IPS-15b (cell line): ENCODE data around the gene ANKS1A.

ENCODE experiments used
- H3K27me3 ChIP-seq: one replicate; pipeline ENCODE4 v1.6.1; 2013; ENCODE audit warnings: low read length; ENCODE audit not compliant: control insufficient read depth, insufficient read depth
- H3K36me3 ChIP-seq: one replicate; pipeline ENCODE4 v1.6.1; 2013; ENCODE audit warnings: low read length; ENCODE audit not compliant: control insufficient read depth, insufficient read depth
- H3K4me1 ChIP-seq: one replicate; pipeline ENCODE4 v1.6.1; 2013; ENCODE audit warnings: mild to moderate bottlenecking, low read length; ENCODE audit not compliant: control insufficient read depth, insufficient read depth
- H3K4me3 ChIP-seq: one replicate; pipeline ENCODE4 v1.5.1; 2013; ENCODE audit warnings: low read depth, low read length
- H3K9ac ChIP-seq: one replicate; pipeline ENCODE4 v1.6.1; 2013; ENCODE audit warnings: low read depth, mild to moderate bottlenecking, low read length
- H3K9me3 ChIP-seq: one replicate; pipeline ENCODE4 v1.6.1; 2013; ENCODE audit warnings: mild to moderate bottlenecking, low read length; ENCODE audit not compliant: control insufficient read depth, insufficient read depth

ANKS1A gene

GRCh38 chr6:34969662-34970265, 80.7 kb downstream of the ANKS1A start:
- Histone ChIP-seq H3K4me3 (no peak overlapping the region), H3K27me3 (no peaks in the 10 kb centered on the region), H3K36me3 (peaks cover 2% of the 10 kb centered on the region), H3K9ac (no peak overlapping the region), H3K4me1 (no peaks in the 10 kb centered on the region), H3K9me3 (no peaks in the 10 kb centered on the region)

GRCh38 chr6:34970488-34970887, 81.4 kb downstream of the ANKS1A start:
- no peaks in the 10 kb centered on the region for H3K9me3 ChIP-seq
- H3K4me1 ChIP-seq = no peaks in the 10 kb centered on the region
- no peak overlapping the region for H3K4me3 ChIP-seq
- no peak overlapping the region for H3K9ac ChIP-seq
- peaks cover 2% of the 10 kb centered on the region for H3K36me3 ChIP-seq
- H3K27me3 ChIP-seq = no peaks in the 10 kb centered on the region

GRCh38 chr6:34970957-34971356, 81.9 kb downstream of the ANKS1A start:
- no peaks in the 10 kb centered on the region for H3K4me1 ChIP-seq
- H3K4me3 ChIP-seq = no peak overlapping the region
- no peaks in the 10 kb centered on the region for H3K27me3 ChIP-seq
- H3K9ac ChIP-seq = no peak overlapping the region
- H3K36me3 ChIP-seq = peaks cover 2% of the 10 kb centered on the region
- H3K9me3 ChIP-seq = no peaks in the 10 kb centered on the region

GRCh38 chr6:34973547-34974248, 84.6 kb downstream of the ANKS1A start:
- no peak overlapping the region for H3K4me3 ChIP-seq
- no peaks in the 10 kb centered on the region for H3K4me1 ChIP-seq
- H3K36me3 ChIP-seq = peaks cover 2% of the 10 kb centered on the region
- no peaks in the 10 kb centered on the region for H3K9me3 ChIP-seq
- H3K27me3 ChIP-seq = no peaks in the 10 kb centered on the region
- no peak overlapping the region for H3K9ac ChIP-seq

GRCh38 chr6:34974249-34974642, 85.2 kb downstream of the ANKS1A start:
- Histone ChIP-seq H3K9me3 (no peaks in the 10 kb centered on the region), H3K4me3 (no peak overlapping the region), H3K9ac (no peak overlapping the region), H3K27me3 (no peaks in the 10 kb centered on the region), H3K4me1 (no peaks in the 10 kb centered on the region), H3K36me3 (peaks cover 2% of the 10 kb centered on the region)

- no peak overlapping the region for H3K9ac ChIP-seq
- H3K27me3 ChIP-seq = no peaks in the 10 kb centered on the region
- H3K4me1 ChIP-seq = no peaks in the 10 kb centered on the region
- no peaks in the 10 kb centered on the region for H3K36me3 ChIP-seq
- no peaks in the 10 kb centered on the region for H3K9me3 ChIP-seq
- H3K4me3 ChIP-seq = no peak overlapping the region
These were observed 87.2 kb downstream of the ANKS1A start for GRCh38 chr6:34976239-34976638.

- H3K9me3 ChIP-seq = no peaks in the 10 kb centered on the region
- H3K9ac ChIP-seq = no peak overlapping the region
- no peaks in the 10 kb centered on the region for H3K27me3 ChIP-seq
- no peak overlapping the region for H3K4me3 ChIP-seq
- H3K4me1 ChIP-seq = no peaks in the 10 kb centered on the region
- H3K36me3 ChIP-seq = peaks cover 5% of the 10 kb centered on the region
These were observed 90.2 kb downstream of the ANKS1A start for GRCh38 chr6:34979218-34979617.

- Histone ChIP-seq H3K36me3 (peaks cover 5% of the 10 kb centered on the region), H3K4me1 (no peaks in the 10 kb centered on the region), H3K9ac (no peak overlapping the region), H3K27me3 (no peaks in the 10 kb centered on the region), H3K4me3 (no peak overlapping the region), H3K9me3 (no peaks in the 10 kb centered on the region)
These were observed 90.9 kb downstream of the ANKS1A start for GRCh38 chr6:34979994-34980393.

GRCh38 chr6:34981366-34981765, 92.3 kb downstream of the ANKS1A start:
- Histone ChIP-seq H3K36me3 (peaks cover 5% of the 10 kb centered on the region), H3K9me3 (no peaks in the 10 kb centered on the region), H3K9ac (no peak overlapping the region), H3K4me1 (no peaks in the 10 kb centered on the region), H3K4me3 (no peak overlapping the region), H3K27me3 (no peaks in the 10 kb centered on the region)

- H3K9ac ChIP-seq = no peak overlapping the region
- no peak overlapping the region for H3K4me3 ChIP-seq
- peaks cover 5% of the 10 kb centered on the region for H3K36me3 ChIP-seq
- H3K4me1 ChIP-seq = peaks cover 1% of the 10 kb centered on the region
- H3K9me3 ChIP-seq = no peaks in the 10 kb centered on the region
- H3K27me3 ChIP-seq = no peaks in the 10 kb centered on the region
These were observed 92.9 kb downstream of the ANKS1A start for GRCh38 chr6:34981951-34982350.

GRCh38 chr6:34982424-34982852, 93.4 kb downstream of the ANKS1A start:
- no peak overlapping the region for H3K9ac ChIP-seq
- no peaks in the 10 kb centered on the region for H3K27me3 ChIP-seq
- H3K4me1 ChIP-seq = peaks cover 6% of the 10 kb centered on the region
- no peak overlapping the region for H3K4me3 ChIP-seq
- no peaks in the 10 kb centered on the region for H3K9me3 ChIP-seq
- peaks cover 5% of the 10 kb centered on the region for H3K36me3 ChIP-seq

- Histone ChIP-seq H3K36me3 (peaks cover 5% of the 10 kb centered on the region), H3K27me3 (no peaks in the 10 kb centered on the region)
These were observed 95.4 kb downstream of the ANKS1A start for GRCh38 chr6:34984416-34984815.

More at GRCh38 chr6:34984416-34984815, 95.4 kb downstream of the ANKS1A start:
- no peak overlapping the region for H3K9ac ChIP-seq
- H3K9me3 ChIP-seq = no peaks in the 10 kb centered on the region
- peaks cover 8% of the 10 kb centered on the region for H3K4me1 ChIP-seq
- no peak overlapping the region for H3K4me3 ChIP-seq
